Stimulated activated CD8-positive, alpha-beta memory T cell treated with anti-CD3 and anti-CD28 coated beads, Interleukin-12 subunit alpha, Interleukin-12 subunit beta, amount 100 ng/mL, for 4 hours (primary cell): ENCODE measurements around the gene ATP5F1C.
"Not testable (repeated sequence)": the region's sequence is repeated elsewhere in the genome, so short reads cannot be mapped to it uniquely, and the experiment has no call there.

Source experiments
- DNase-seq: peaks from one replicate; pipeline ENCODE4 v3.0.0-alpha.2; 2020; ENCODE audit warnings: low read depth

Gene ATP5F1C

GRCh38 chr10:7787857-7788638 is at the start of gene ATP5F1C, which contains the start of gene KIN:
Gene ATP5F1C (plus strand): TSS chr10:7788177. CDS start chr10:7788208, 31 bp downstream.
Gene KIN (minus strand): TSS chr10:7787993. CDS start chr10:7787933, 60 bp downstream.
- peak; percentile 96 for DNase-seq

- no peak for DNase-seq
Observed at GRCh38 chr10:7738536-7739407, 49.2 kb upstream of the ATP5F1C start.

- no peak for DNase-seq
Observed at GRCh38 chr10:7744307-7744706, 43.7 kb upstream of the ATP5F1C start.

GRCh38 chr10:7748637-7749036 is 39.3 kb upstream of the ATP5F1C start:
- DNase-seq: not testable (repeated sequence)

- no peak for DNase-seq
Observed at GRCh38 chr10:7750222-7750621, 37.8 kb upstream of the ATP5F1C start.

- no peak for DNase-seq
Observed at GRCh38 chr10:7752251-7752650, 35.7 kb upstream of the ATP5F1C start.

GRCh38 chr10:7755103-7755502 is 32.9 kb upstream of the ATP5F1C start:
- no peak for DNase-seq

GRCh38 chr10:7756360-7756992 is 31.5 kb upstream of the ATP5F1C start:
- no peak for DNase-seq

- no peak for DNase-seq
Observed at GRCh38 chr10:7763929-7764328, 24.0 kb upstream of the ATP5F1C start.

- DNase-seq: no peak
Observed at GRCh38 chr10:7766241-7766640, 21.7 kb upstream of the ATP5F1C start.

- no peak for DNase-seq
Observed at GRCh38 chr10:7767209-7767608, 20.8 kb upstream of the ATP5F1C start.

GRCh38 chr10:7768417-7768816 is 19.6 kb upstream of the ATP5F1C start:
- no peak for DNase-seq

GRCh38 chr10:7773845-7774801 is 13.9 kb upstream of the ATP5F1C start:
- no peak for DNase-seq

- DNase-seq: no peak
Observed at GRCh38 chr10:7776777-7777176, 11.2 kb upstream of the ATP5F1C start.

GRCh38 chr10:7782194-7782593 is 5.8 kb upstream of the ATP5F1C start:
- DNase-seq: not testable (repeated sequence)

GRCh38 chr10:7786430-7786829 is 1.5 kb upstream of the ATP5F1C start:
- no peak for DNase-seq

- DNase-seq: no peak
Observed at GRCh38 chr10:7787150-7787856, 674 bp upstream of the ATP5F1C start.

- no peak for DNase-seq
Observed at GRCh38 chr10:7788639-7789286, 786 bp downstream of the ATP5F1C start.

- DNase-seq: no peak
Observed at GRCh38 chr10:7789390-7789789, 1.4 kb downstream of the ATP5F1C start.

GRCh38 chr10:7792541-7792940 is 4.6 kb downstream of the ATP5F1C start:
- no peak for DNase-seq
